Panc1 (cell line): ENCODE measurements around the gene TRAK2. TPM values are rescaled to one million over a fixed set of nuclear protein-coding genes. Genes with fewer than 3 reads are reported as not detected.

Experiments used
- ATAC-seq: fragments of 200-7000 bp; cut with Tn5 transposase; 2 replicates; pipeline ENCODE4 v1.9.1; 2020; ENCODE audit warnings: mild to moderate bottlenecking, moderate library complexity
- BruUV-seq: library from RNA; stranded (reverse); fragments of 400-500 nt; replicated peaks from 2 replicates; lab custom pipeline; 2021; lab: Mats Ljungman, UMichigan
- CTCF ChIA-PET: fragments of 300-600 bp; sonication (Branson Sonifier 250); formaldehyde crosslinking; loops from one replicate; lab custom pipeline; 2022; ENCODE audit warnings: antibody characterized with exemption; lab: Charles Lee
- POLR2A ChIA-PET: fragments of 300-600 bp; sonication (Branson Sonifier 250); formaldehyde crosslinking; loops from one replicate; lab custom pipeline; 2022; ENCODE audit warnings: antibody characterized with exemption; lab: Charles Lee
- DNase-seq: peaks from one replicate; pipeline ENCODE4 v3.0.0-alpha.2; 2010; ENCODE audit warnings: low read depth, low spot score
- H3K27ac ChIP-seq: 2 replicates; pipeline ENCODE4 v1.5.1; 2011; ENCODE audit warnings: mild to moderate bottlenecking, low read length, inconsistent platforms
- H3K27me3 ChIP-seq: fragments of 200-500 bp; sonication (Bioruptor generic); 2 replicates; pipeline ENCODE4 v1.6.0; 2014; ENCODE audit warnings: low read length, inconsistent platforms; ENCODE audit not compliant: control insufficient read depth, insufficient read depth
- H3K36me3 ChIP-seq: fragments of 200-500 bp; sonication (Bioruptor generic); 2 replicates; pipeline ENCODE4 v1.5.1; 2014; ENCODE audit warnings: inconsistent platforms, mild to moderate bottlenecking, low read length, moderate library complexity; ENCODE audit not compliant: control insufficient read depth, insufficient read depth
- H3K4me1 ChIP-seq: 2 replicates; pipeline ENCODE4 v1.5.1; 2011; ENCODE audit warnings: inconsistent platforms, mild to moderate bottlenecking, low read length, moderate library complexity; ENCODE audit not compliant: control insufficient read depth, insufficient read depth
- H3K4me3 ChIP-seq, 2 experiments: 2 replicates each; pipeline ENCODE4 v1.5.1; 2011 to 2012; ENCODE audit warnings: low read depth in 2 of 2, low read length in 2 of 2, mild to moderate bottlenecking in 2 of 2, inconsistent platforms in 1 of 2, moderate library complexity in 1 of 2
- H3K9me3 ChIP-seq: fragments of 200-500 bp; sonication (Bioruptor generic); 2 replicates; pipeline ENCODE4 v1.5.1; 2014; ENCODE audit warnings: low read depth, mild to moderate bottlenecking, inconsistent platforms, low read length, moderate library complexity; ENCODE audit not compliant: control insufficient read depth, insufficient read depth
- POLR2AphosphoS5 ChIP-seq: IDR thresholded peaks from 2 replicates; pipeline ENCODE4 v1.6.1; 2012; ENCODE audit warnings: mild to moderate bottlenecking, low read depth, low read length, moderate library complexity
- SIN3A ChIP-seq: IDR thresholded peaks from 2 replicates; pipeline ENCODE4 v1.6.1; 2012; ENCODE audit warnings: low read depth, mild to moderate bottlenecking, low read length, moderate library complexity, borderline replicate concordance; ENCODE audit not compliant: insufficient read depth
- TCF7L2 ChIP-seq: IDR thresholded peaks from 2 replicates; pipeline ENCODE4 v1.6.1; 2011; ENCODE audit warnings: mild to moderate bottlenecking, low read depth, low read length, inconsistent platforms
- in situ Hi-C: cut with HindIII; loops from 2 replicates; pipeline ENCODE4 v1.10.0; 2016; ENCODE audit warnings: low sequenced_read_pairs, low pct_unique_long_range_greater_than_20kb
- intact Hi-C: fragments of 100-400 bp; cut with micrococcal nuclease; formaldehyde crosslinking; loops from one replicate; pipeline ENCODE4 v1.10.0; 2022; ENCODE audit not compliant: unreplicated experiment
- total RNA-seq: library from RNA; stranded (reverse); gene quantifications from one replicate; pipeline ENCODE4 v1.2.1, GENCODE V29; 2021; ENCODE audit not compliant: unreplicated experiment
- TF ChIP-seq, protein P1 (sequence below), 2 experiments: IDR thresholded peaks; 2 replicates each; pipeline ENCODE4 v1.6.1; 2011 to 2012; ENCODE audit warnings: low read depth in 2 of 2, control low read depth in 1 of 2, low read length in 1 of 2, mild to moderate bottlenecking in 1 of 2, moderate library complexity in 1 of 2; ENCODE audit not compliant: insufficient read depth in 1 of 2
- TF ChIP-seq, protein P2 (sequence below): fragments of 450-650 bp; IDR thresholded peaks from 2 replicates; pipeline ENCODE4 v1.5.1; 2017; ENCODE audit warnings: mild to moderate bottlenecking

The TRAK2 gene
- total RNA-seq, 1 experiment from 2014 or later: 35.7 TPM

DNA sequence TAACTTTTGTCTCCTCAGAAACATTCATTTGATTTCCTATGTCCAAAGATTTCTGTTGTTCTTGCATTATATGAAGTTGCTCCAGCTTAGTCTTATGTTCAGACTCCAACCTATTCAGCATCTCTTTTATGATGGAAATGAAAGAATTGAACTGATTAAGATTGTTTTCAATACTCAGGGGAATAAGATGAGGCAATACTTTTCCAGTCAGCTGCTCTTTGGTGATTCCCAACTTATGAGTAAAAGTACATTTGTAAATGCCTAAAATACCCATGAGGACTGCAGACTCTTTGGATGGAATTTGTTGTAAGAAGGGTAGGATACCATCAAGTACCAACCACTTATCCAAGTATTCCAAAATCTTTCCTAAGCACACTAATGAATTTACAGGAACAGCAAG is 39.8 kb downstream of the TRAK2 start:
- H3K9me3 ChIP-seq: no peaks in the 10 kb centered on the region
- BruUV-seq: no TSS peak
- H3K36me3 ChIP-seq: no peaks in the 10 kb centered on the region
- CTCF ChIA-PET: no interaction called here
- no peak for DNase-seq
- intact Hi-C loops (no loop called here), in situ Hi-C loops (no loop called here)
- no peaks in the 10 kb centered on the region for H3K27me3 ChIP-seq
- ATAC-seq: no peak
- POLR2A ChIA-PET: no interaction called here
- TF ChIP-seq POLR2AphosphoS5: no peak
- TF ChIP-seq, protein P1, sequence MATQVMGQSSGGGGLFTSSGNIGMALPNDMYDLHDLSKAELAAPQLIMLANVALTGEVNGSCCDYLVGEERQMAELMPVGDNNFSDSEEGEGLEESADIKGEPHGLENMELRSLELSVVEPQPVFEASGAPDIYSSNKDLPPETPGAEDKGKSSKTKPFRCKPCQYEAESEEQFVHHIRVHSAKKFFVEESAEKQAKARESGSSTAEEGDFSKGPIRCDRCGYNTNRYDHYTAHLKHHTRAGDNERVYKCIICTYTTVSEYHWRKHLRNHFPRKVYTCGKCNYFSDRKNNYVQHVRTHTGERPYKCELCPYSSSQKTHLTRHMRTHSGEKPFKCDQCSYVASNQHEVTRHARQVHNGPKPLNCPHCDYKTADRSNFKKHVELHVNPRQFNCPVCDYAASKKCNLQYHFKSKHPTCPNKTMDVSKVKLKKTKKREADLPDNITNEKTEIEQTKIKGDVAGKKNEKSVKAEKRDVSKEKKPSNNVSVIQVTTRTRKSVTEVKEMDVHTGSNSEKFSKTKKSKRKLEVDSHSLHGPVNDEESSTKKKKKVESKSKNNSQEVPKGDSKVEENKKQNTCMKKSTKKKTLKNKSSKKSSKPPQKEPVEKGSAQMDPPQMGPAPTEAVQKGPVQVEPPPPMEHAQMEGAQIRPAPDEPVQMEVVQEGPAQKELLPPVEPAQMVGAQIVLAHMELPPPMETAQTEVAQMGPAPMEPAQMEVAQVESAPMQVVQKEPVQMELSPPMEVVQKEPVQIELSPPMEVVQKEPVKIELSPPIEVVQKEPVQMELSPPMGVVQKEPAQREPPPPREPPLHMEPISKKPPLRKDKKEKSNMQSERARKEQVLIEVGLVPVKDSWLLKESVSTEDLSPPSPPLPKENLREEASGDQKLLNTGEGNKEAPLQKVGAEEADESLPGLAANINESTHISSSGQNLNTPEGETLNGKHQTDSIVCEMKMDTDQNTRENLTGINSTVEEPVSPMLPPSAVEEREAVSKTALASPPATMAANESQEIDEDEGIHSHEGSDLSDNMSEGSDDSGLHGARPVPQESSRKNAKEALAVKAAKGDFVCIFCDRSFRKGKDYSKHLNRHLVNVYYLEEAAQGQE (IDR thresholded peaks at IDR 0.05; ENCODE audit: insufficient read depth in 1 of 2, low read depth in 2 of 2, low read length in 1 of 2): no peak
- TF ChIP-seq, protein P2, sequence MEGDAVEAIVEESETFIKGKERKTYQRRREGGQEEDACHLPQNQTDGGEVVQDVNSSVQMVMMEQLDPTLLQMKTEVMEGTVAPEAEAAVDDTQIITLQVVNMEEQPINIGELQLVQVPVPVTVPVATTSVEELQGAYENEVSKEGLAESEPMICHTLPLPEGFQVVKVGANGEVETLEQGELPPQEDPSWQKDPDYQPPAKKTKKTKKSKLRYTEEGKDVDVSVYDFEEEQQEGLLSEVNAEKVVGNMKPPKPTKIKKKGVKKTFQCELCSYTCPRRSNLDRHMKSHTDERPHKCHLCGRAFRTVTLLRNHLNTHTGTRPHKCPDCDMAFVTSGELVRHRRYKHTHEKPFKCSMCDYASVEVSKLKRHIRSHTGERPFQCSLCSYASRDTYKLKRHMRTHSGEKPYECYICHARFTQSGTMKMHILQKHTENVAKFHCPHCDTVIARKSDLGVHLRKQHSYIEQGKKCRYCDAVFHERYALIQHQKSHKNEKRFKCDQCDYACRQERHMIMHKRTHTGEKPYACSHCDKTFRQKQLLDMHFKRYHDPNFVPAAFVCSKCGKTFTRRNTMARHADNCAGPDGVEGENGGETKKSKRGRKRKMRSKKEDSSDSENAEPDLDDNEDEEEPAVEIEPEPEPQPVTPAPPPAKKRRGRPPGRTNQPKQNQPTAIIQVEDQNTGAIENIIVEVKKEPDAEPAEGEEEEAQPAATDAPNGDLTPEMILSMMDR: no peak
- TF ChIP-seq SIN3A: no peak
- no peak for TF ChIP-seq TCF7L2
- no peak overlapping the region for H3K4me3 ChIP-seq
- H3K4me1 ChIP-seq: peaks cover 6% of the 10 kb centered on the region; the same call in 1 of the 2 replicates
- H3K27ac ChIP-seq: no peak overlapping the region

DNA sequence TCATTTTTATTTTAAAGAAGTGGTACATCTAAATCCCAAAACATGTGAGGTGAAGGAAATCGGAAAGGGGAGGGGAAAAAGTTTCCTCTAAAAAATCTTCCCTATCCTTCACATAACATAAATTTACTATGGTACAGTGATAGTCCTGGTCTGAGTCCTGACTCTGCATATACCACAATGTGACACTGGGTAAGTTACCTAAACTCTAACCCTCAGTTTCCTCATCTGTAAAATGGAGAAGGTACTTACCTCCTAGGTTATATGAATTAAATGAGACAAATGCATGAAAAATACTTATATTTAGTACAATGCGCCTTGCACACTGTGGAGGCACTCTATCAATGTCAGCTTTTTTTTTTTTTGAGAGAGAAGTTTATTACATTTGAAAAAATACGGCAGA is 42.3 kb downstream of the TRAK2 start:
- no TSS peak for BruUV-seq
- no peak for ATAC-seq
- Histone ChIP-seq H3K9me3 (no peaks in the 10 kb centered on the region), H3K4me1 (peaks cover 10% of the 10 kb centered on the region; the same call in 1 of the 2 replicates), H3K27ac (no peak overlapping the region), H3K27me3 (no peaks in the 10 kb centered on the region), H3K4me3 (no peak overlapping the region), H3K36me3 (no peaks in the 10 kb centered on the region)
- CTCF ChIA-PET: no interaction called here
- in situ Hi-C loops (no loop called here), intact Hi-C loops (no loop called here)
- no peak for DNase-seq
- TF ChIP-seq TCF7L2: no peak
- TF ChIP-seq, protein P2: no peak
- no peak for TF ChIP-seq POLR2AphosphoS5
- TF ChIP-seq, protein P1 (IDR thresholded peaks at IDR 0.05; ENCODE audit: insufficient read depth in 1 of 2, low read depth in 2 of 2, low read length in 1 of 2): no peak
- TF ChIP-seq SIN3A: no peak
- POLR2A ChIA-PET: interaction anchor here (0.6 kb wide), 1 partner anchor 384 kb away, joined by 3 read pairs; no protein-coding TSS in a partner anchor
